ENCODE data around the gene CMTM6.

CMTM6 gene

GRCh38 chr3:32495085-32495484 is 7.6 kb downstream of the CMTM6 start:
- no peaks in the 10 kb centered on the region for H3K9me2 ChIP-seq (replicated peaks; ENCODE audit: low read depth, low read length)
- peaks cover 78% of the 10 kb centered on the region for H4K20me1 ChIP-seq (ENCODE audit: insufficient read depth, low read length, poor library complexity, severe bottlenecking)
- H3K79me2 ChIP-seq (ENCODE audit: insufficient read depth, low read length): peaks cover 89% of the 10 kb centered on the region

GRCh38 chr3:32493437-32494414 is 8.9 kb downstream of the CMTM6 start:
- TF ChIP-seq EZH2phosphoT487 (IDR thresholded peaks at IDR 0.05; ENCODE audit: borderline replicate concordance) (no peak), CTCF (conservative IDR thresholded peaks at IDR 0.05; ENCODE audit: low read length) (no peak)
- no peaks in the 10 kb centered on the region for H3K9me3 ChIP-seq (ENCODE audit: insufficient read depth, low read depth, low read length)
- peaks cover 48% of the 10 kb centered on the region for H3K4me1 ChIP-seq (ENCODE audit: insufficient read depth, low read length, poor library complexity, severe bottlenecking)
- no peak overlapping the region for H2AFZ ChIP-seq (ENCODE audit: low read length)
- H3K79me2 ChIP-seq (ENCODE audit: insufficient read depth, low read length): peaks cover 81% of the 10 kb centered on the region
- H3K4me3 ChIP-seq (ENCODE audit: low read length, poor library complexity, severe bottlenecking): peak overlapping the region; percentile 4
- H3K9ac ChIP-seq (ENCODE audit: low read depth, low read length, poor library complexity, severe bottlenecking): no peak overlapping the region
- peaks cover under 1% of the 10 kb centered on the region; the same call in 1 of the 2 replicates for H3K36me3 ChIP-seq (ENCODE audit: insufficient read depth, low read length)
- H3K9me2 ChIP-seq (replicated peaks; ENCODE audit: low read depth, low read length): no peaks in the 10 kb centered on the region
- H3K27me3 ChIP-seq (ENCODE audit: insufficient read depth, low read length, poor library complexity, severe bottlenecking): no peaks in the 10 kb centered on the region
- peak overlapping the region; percentile 26 for H3K4me2 ChIP-seq (ENCODE audit: low read depth, low read length, poor library complexity, severe bottlenecking)
- H3F3A ChIP-seq (ENCODE audit: low read depth): no peaks in the 10 kb centered on the region
- peaks cover 64% of the 10 kb centered on the region for H4K20me1 ChIP-seq (ENCODE audit: insufficient read depth, low read length, poor library complexity, severe bottlenecking)

More at GRCh38 chr3:32495085-32495484, 7.6 kb downstream of the CMTM6 start:
- Histone ChIP-seq H3F3A (ENCODE audit: low read depth) (no peaks in the 10 kb centered on the region), H3K36me3 (ENCODE audit: insufficient read depth, low read length) (no peaks in the 10 kb centered on the region), H3K4me1 (ENCODE audit: insufficient read depth, low read length, poor library complexity, severe bottlenecking) (peaks cover 59% of the 10 kb centered on the region), H3K4me3 (ENCODE audit: low read length, poor library complexity, severe bottlenecking) (peak overlapping the region; percentile 6), H3K4me2 (ENCODE audit: low read depth, low read length, poor library complexity, severe bottlenecking) (peak overlapping the region; percentile 58), H2AFZ (ENCODE audit: low read length) (no peak overlapping the region), H3K27me3 (ENCODE audit: insufficient read depth, low read length, poor library complexity, severe bottlenecking) (no peaks in the 10 kb centered on the region), H3K9ac (ENCODE audit: low read depth, low read length, poor library complexity, severe bottlenecking) (no peak overlapping the region), H3K9me3 (ENCODE audit: insufficient read depth, low read depth, low read length) (no peaks in the 10 kb centered on the region)
- TF ChIP-seq CTCF (conservative IDR thresholded peaks at IDR 0.05; ENCODE audit: low read length): no peak
- no peak for TF ChIP-seq EZH2phosphoT487 (IDR thresholded peaks at IDR 0.05; ENCODE audit: borderline replicate concordance)

GRCh38 chr3:32492684-32493436 is 9.8 kb downstream of the CMTM6 start:
- H3K4me1 ChIP-seq (ENCODE audit: insufficient read depth, low read length, poor library complexity, severe bottlenecking): peaks cover 40% of the 10 kb centered on the region
- peaks cover 74% of the 10 kb centered on the region for H3K79me2 ChIP-seq (ENCODE audit: insufficient read depth, low read length)
- H3K9ac ChIP-seq (ENCODE audit: low read depth, low read length, poor library complexity, severe bottlenecking): no peak overlapping the region
- H4K20me1 ChIP-seq (ENCODE audit: insufficient read depth, low read length, poor library complexity, severe bottlenecking): peaks cover 60% of the 10 kb centered on the region
- H3K27me3 ChIP-seq (ENCODE audit: insufficient read depth, low read length, poor library complexity, severe bottlenecking): no peaks in the 10 kb centered on the region
- no peaks in the 10 kb centered on the region for H3K9me3 ChIP-seq (ENCODE audit: insufficient read depth, low read depth, low read length)
- no peaks in the 10 kb centered on the region for H3K9me2 ChIP-seq (replicated peaks; ENCODE audit: low read depth, low read length)
- H3K4me3 ChIP-seq (ENCODE audit: low read length, poor library complexity, severe bottlenecking): no peak overlapping the region
- peak overlapping the region; percentile 26 for H3K4me2 ChIP-seq (ENCODE audit: low read depth, low read length, poor library complexity, severe bottlenecking)
- no peaks in the 10 kb centered on the region for H3F3A ChIP-seq (ENCODE audit: low read depth)
- peaks cover 9% of the 10 kb centered on the region; the same call in 1 of the 2 replicates for H3K36me3 ChIP-seq (ENCODE audit: insufficient read depth, low read length)
- no peak overlapping the region for H2AFZ ChIP-seq (ENCODE audit: low read length)
- no peak for TF ChIP-seq CTCF (conservative IDR thresholded peaks at IDR 0.05; ENCODE audit: low read length)
- no peak for TF ChIP-seq EZH2phosphoT487 (IDR thresholded peaks at IDR 0.05; ENCODE audit: borderline replicate concordance)
